Smooth muscle cell (in vitro differentiated cells): ENCODE measurements around the gene RREB1. TPM values are rescaled to one million over a fixed set of nuclear protein-coding genes. Genes with fewer than 3 reads are reported as not detected.

Experiments used
- DNase-seq: peaks from one replicate; lab custom pipeline; 2025; ENCODE audit not compliant: unreplicated experiment; lab: John Stamatoyannopoulos, UW
- H2AFZ ChIP-seq: fragments of 200-600 bp; sonication (generic); 2 replicates; pipeline ENCODE4 v1.6.0; 2016; ENCODE audit warnings: antibody characterized with exemption, low read depth, mild to moderate bottlenecking
- H3F3A ChIP-seq: fragments of 200-600 bp; sonication (generic); 2 replicates; pipeline ENCODE4 v1.6.0; 2017; ENCODE audit warnings: antibody characterized with exemption, low read depth
- H3K27ac ChIP-seq: fragments of 200-600 bp; sonication (generic); 2 replicates; pipeline ENCODE4 v1.5.1; 2016; ENCODE audit warnings: low read depth, mild to moderate bottlenecking
- H3K27me3 ChIP-seq: fragments of 200-600 bp; sonication (generic); 2 replicates; pipeline ENCODE4 v1.6.1; 2016; ENCODE audit warnings: low read depth, mild to moderate bottlenecking
- H3K36me3 ChIP-seq: fragments of 200-600 bp; sonication (generic); 2 replicates; pipeline ENCODE4 v1.5.1; 2016; ENCODE audit warnings: low read depth
- H3K4me1 ChIP-seq: fragments of 200-600 bp; sonication (generic); 2 replicates; pipeline ENCODE4 v1.5.1; 2016; ENCODE audit warnings: low read depth
- H3K4me2 ChIP-seq: fragments of 200-600 bp; sonication (generic); 2 replicates; pipeline ENCODE4 v1.6.0; 2016; ENCODE audit warnings: mild to moderate bottlenecking
- H3K4me3 ChIP-seq: fragments of 200-600 bp; sonication (generic); 2 replicates; pipeline ENCODE4 v1.5.1; 2016; ENCODE audit warnings: mild to moderate bottlenecking
- H3K79me2 ChIP-seq: fragments of 200-600 bp; sonication (generic); 2 replicates; pipeline ENCODE4 v1.6.0; 2016; ENCODE audit warnings: low read depth, mild to moderate bottlenecking
- H3K9ac ChIP-seq: fragments of 200-600 bp; sonication (generic); 2 replicates; pipeline ENCODE4 v1.6.0; 2016; ENCODE audit warnings: low read depth
- H3K9me3 ChIP-seq: fragments of 200-600 bp; sonication (generic); replicated peaks from 2 replicates; pipeline ENCODE4 v1.5.1; 2016; ENCODE audit warnings: low read depth
- H4K20me1 ChIP-seq: fragments of 200-600 bp; sonication (generic); 2 replicates; pipeline ENCODE4 v1.6.0; 2016; ENCODE audit warnings: low read depth
- WGBS: methylation state at CpG from one replicate; pipeline ENCODE4 v1.1.7; 2016; ENCODE audit warnings: low lambda C conversion rate; 5-methylcytosine and 5-hydroxymethylcytosine counted together
- polyA plus RNA-seq: library from polyadenylated mRNA; unstranded; fragments of >200 nt; fragmentation: Nextera tagmentation; extraction: Ambion mirVana; gene quantifications from 2 replicates; pipeline ENCODE4 v1.2.1, GENCODE V29; 2016
- total RNA-seq: library from RNA; depleted of rRNA; stranded (reverse); fragments of >200 nt; gene quantifications from 2 replicates; pipeline ENCODE4 v1.2.3, GENCODE V29; 2014
- TF ChIP-seq, protein P1 (sequence below): fragments of 200-600 bp; sonication (generic); IDR thresholded peaks from 2 replicates; pipeline ENCODE4 v1.5.1; 2017; ENCODE audit warnings: borderline replicate concordance, mild to moderate bottlenecking, antibody characterized with exemption; ENCODE audit not compliant: insufficient read depth, poor library complexity, severe bottlenecking

Gene RREB1
- total and polyA plus RNA-seq, 2 experiments from 2014 or later: 13.2 to 26.1 TPM

DNA sequence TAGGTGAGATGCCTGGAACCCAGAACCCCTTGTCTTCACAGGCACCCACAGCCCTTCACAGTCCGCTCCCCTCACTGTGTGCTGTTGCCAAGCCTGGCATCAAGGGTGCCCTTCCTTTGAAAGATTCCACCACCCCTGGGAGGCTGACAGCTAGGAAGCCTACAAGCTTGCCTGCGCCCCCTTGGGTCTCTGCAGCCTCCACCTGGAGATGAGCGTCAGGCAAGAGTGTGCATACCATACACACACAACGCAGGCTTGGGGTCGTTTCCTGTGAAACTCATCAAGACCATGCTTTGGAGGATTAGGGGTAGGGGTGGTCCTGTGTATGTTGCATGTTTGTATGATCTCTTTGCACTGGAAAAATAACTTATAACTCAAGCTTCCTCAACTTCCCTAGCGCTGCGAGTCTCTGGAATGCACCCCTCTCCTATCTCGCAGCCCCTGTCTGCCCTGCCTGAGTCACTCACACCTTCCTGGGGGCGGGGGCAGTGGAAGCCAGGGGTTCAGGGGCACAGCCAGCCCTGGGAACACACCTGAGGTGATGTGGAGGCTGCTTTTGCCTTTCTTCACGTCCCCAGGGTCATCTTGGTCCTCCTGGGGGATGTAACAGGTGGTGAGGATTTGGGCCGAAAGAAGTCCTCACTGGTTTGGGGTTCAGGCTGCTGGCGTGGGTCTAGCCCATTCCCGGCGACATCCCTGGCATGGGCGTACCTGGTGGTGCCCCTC lies 138.1 kb downstream of the RREB1 start:
- Histone ChIP-seq H4K20me1 (peaks cover 20% of the 10 kb centered on the region), H3K4me3 (no peak overlapping the region), H3K36me3 (no peaks in the 10 kb centered on the region), H3K79me2 (no peaks in the 10 kb centered on the region), H3K27ac (no peak overlapping the region), H3K9ac (no peak overlapping the region), H3K4me2 (no peak overlapping the region), H3K9me3 (no peaks in the 10 kb centered on the region), H3K27me3 (no peaks in the 10 kb centered on the region), H2AFZ (no peak overlapping the region), H3K4me1 (peaks cover 18% of the 10 kb centered on the region), H3F3A (peaks cover 14% of the 10 kb centered on the region)
- no peak for DNase-seq
- 94% methylated on average over 15 of the region's 15 CpGs for WGBS
- TF ChIP-seq, protein P1, sequence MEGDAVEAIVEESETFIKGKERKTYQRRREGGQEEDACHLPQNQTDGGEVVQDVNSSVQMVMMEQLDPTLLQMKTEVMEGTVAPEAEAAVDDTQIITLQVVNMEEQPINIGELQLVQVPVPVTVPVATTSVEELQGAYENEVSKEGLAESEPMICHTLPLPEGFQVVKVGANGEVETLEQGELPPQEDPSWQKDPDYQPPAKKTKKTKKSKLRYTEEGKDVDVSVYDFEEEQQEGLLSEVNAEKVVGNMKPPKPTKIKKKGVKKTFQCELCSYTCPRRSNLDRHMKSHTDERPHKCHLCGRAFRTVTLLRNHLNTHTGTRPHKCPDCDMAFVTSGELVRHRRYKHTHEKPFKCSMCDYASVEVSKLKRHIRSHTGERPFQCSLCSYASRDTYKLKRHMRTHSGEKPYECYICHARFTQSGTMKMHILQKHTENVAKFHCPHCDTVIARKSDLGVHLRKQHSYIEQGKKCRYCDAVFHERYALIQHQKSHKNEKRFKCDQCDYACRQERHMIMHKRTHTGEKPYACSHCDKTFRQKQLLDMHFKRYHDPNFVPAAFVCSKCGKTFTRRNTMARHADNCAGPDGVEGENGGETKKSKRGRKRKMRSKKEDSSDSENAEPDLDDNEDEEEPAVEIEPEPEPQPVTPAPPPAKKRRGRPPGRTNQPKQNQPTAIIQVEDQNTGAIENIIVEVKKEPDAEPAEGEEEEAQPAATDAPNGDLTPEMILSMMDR: no peak

GRCh38 chr6:7246401-7247178 lies 138.8 kb downstream of the RREB1 start:
- Histone ChIP-seq H2AFZ (no peak overlapping the region), H3K27me3 (no peaks in the 10 kb centered on the region), H3F3A (peaks cover 13% of the 10 kb centered on the region), H3K79me2 (no peaks in the 10 kb centered on the region), H3K9ac (no peak overlapping the region), H3K4me1 (peaks cover 18% of the 10 kb centered on the region), H3K4me2 (no peak overlapping the region), H3K27ac (no peak overlapping the region), H3K36me3 (no peaks in the 10 kb centered on the region), H3K9me3 (no peaks in the 10 kb centered on the region), H3K4me3 (no peak overlapping the region), H4K20me1 (peaks cover 16% of the 10 kb centered on the region)
- DNase-seq: no peak
- TF ChIP-seq, protein P1: no peak
- 97% methylated on average over 70 of the region's 71 CpGs for WGBS

DNA sequence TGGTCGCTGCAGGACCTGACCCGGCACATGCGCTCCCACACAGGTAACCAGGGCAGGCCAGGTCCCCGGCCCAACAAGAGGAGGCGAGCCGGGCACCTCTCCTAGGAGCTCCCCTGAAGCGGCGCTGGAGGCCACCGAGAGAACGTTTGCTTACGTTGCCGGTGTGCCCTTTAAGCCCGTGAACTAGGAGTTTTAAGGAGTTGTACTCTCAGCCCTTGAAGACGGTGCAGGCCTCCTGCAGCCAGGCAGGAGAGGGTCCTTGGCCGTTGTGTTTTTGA lies 139.4 kb downstream of the RREB1 start:
- Histone ChIP-seq H3K36me3 (no peaks in the 10 kb centered on the region), H3K9ac (no peak overlapping the region), H3K4me3 (no peak overlapping the region), H2AFZ (no peak overlapping the region), H3K27me3 (no peaks in the 10 kb centered on the region), H3K4me1 (peaks cover 13% of the 10 kb centered on the region), H4K20me1 (peaks cover 12% of the 10 kb centered on the region), H3K4me2 (no peak overlapping the region), H3F3A (peaks cover 10% of the 10 kb centered on the region), H3K9me3 (no peaks in the 10 kb centered on the region), H3K79me2 (no peaks in the 10 kb centered on the region), H3K27ac (no peak overlapping the region)
- TF ChIP-seq, protein P1: no peak
- DNase-seq: no peak
- WGBS: 99% methylated on average over 15 of the region's 15 CpGs

- H3K36me3 ChIP-seq: no peaks in the 10 kb centered on the region
- no peaks in the 10 kb centered on the region for H3K27me3 ChIP-seq
- no peak for DNase-seq
- H4K20me1 ChIP-seq: peaks cover 12% of the 10 kb centered on the region
- no peak overlapping the region for H2AFZ ChIP-seq
- no peaks in the 10 kb centered on the region for H3K79me2 ChIP-seq
- no peaks in the 10 kb centered on the region for H3K9me3 ChIP-seq
- H3K9ac ChIP-seq: no peak overlapping the region
- over 99% methylated on average over 13 of the region's 13 CpGs for WGBS
- TF ChIP-seq, protein P1: no peak
- no peak overlapping the region for H3K4me2 ChIP-seq
- H3K27ac ChIP-seq: no peak overlapping the region
- peaks cover 4% of the 10 kb centered on the region for H3F3A ChIP-seq
- no peak overlapping the region for H3K4me3 ChIP-seq
- H3K4me1 ChIP-seq: peaks cover 6% of the 10 kb centered on the region
These were observed 140.1 kb downstream of the RREB1 start for GRCh38 chr6:7247828-7248227.
